H9 (cell line): ENCODE measurements around the gene TBC1D1. TPM values are rescaled to one million over a fixed set of nuclear protein-coding genes. Genes with fewer than 3 reads are reported as not detected.

Experiments
- DNase-seq: peaks from one replicate; pipeline ENCODE4 v3.0.0-alpha.2; 2017
- H2AFZ ChIP-seq: one replicate; pipeline ENCODE4 v1.6.1; 2013; ENCODE audit warnings: mild to moderate bottlenecking, low read length, control low read depth, moderate library complexity
- H2AK5ac ChIP-seq: 2 replicates; pipeline ENCODE4 v1.6.1; 2013; ENCODE audit warnings: low read length, control low read depth, mixed read lengths; ENCODE audit not compliant: insufficient read length
- H2BK120ac ChIP-seq: one replicate; pipeline ENCODE4 v1.6.1; 2013; ENCODE audit warnings: low read depth, mild to moderate bottlenecking, low read length, control low read depth, inconsistent platforms; ENCODE audit not compliant: poor library complexity, severe bottlenecking
- H2BK12ac ChIP-seq: 2 replicates; pipeline ENCODE4 v1.6.1; 2013; ENCODE audit warnings: low read length, control low read depth, mixed read lengths, low read depth; ENCODE audit not compliant: insufficient read length
- H2BK15ac ChIP-seq: 2 replicates; pipeline ENCODE4 v1.6.1; 2013; ENCODE audit warnings: low read depth, low read length, control low read depth
- H2BK20ac ChIP-seq: one replicate; pipeline ENCODE4 v1.6.1; 2013; ENCODE audit warnings: low read depth, mild to moderate bottlenecking, low read length, control low read depth, inconsistent platforms; ENCODE audit not compliant: poor library complexity, severe bottlenecking
- H2BK5ac ChIP-seq: 2 replicates; pipeline ENCODE4 v1.6.1; 2013; ENCODE audit warnings: low read length, control low read depth, mixed read lengths; ENCODE audit not compliant: insufficient read length
- H3K14ac ChIP-seq: 2 replicates; pipeline ENCODE4 v1.6.1; 2013; ENCODE audit warnings: low read length, control low read depth; ENCODE audit not compliant: insufficient read depth
- H3K18ac ChIP-seq: 2 replicates; pipeline ENCODE4 v1.6.1; 2013; ENCODE audit warnings: low read depth, mild to moderate bottlenecking, mixed read lengths, low read length, control low read depth; ENCODE audit not compliant: insufficient read length
- H3K23ac ChIP-seq: 2 replicates; pipeline ENCODE4 v1.6.1; 2013; ENCODE audit warnings: low read length, control low read depth, mixed read lengths, low read depth; ENCODE audit not compliant: insufficient read length
- H3K23me2 ChIP-seq: 2 replicates; pipeline ENCODE4 v1.6.1; 2013; ENCODE audit warnings: low read depth, mild to moderate bottlenecking, mixed read lengths, low read length, control low read depth; ENCODE audit not compliant: insufficient read length, poor library complexity, severe bottlenecking
- H3K27ac ChIP-seq: 2 replicates; pipeline ENCODE4 v1.5.1; 2013; ENCODE audit warnings: low read length, control low read depth, mixed read lengths, low read depth; ENCODE audit not compliant: insufficient read length
- H3K27me3 ChIP-seq: 2 replicates; pipeline ENCODE4 v1.6.1; 2013; ENCODE audit warnings: low read length, control low read depth, inconsistent platforms; ENCODE audit not compliant: insufficient read depth
- H3K4ac ChIP-seq: 2 replicates; pipeline ENCODE4 v1.6.1; 2013; ENCODE audit warnings: low read depth, mild to moderate bottlenecking, control low read depth, inconsistent platforms, low read length, moderate library complexity
- H3K4me1 ChIP-seq: 2 replicates; pipeline ENCODE4 v1.6.1; 2013; ENCODE audit warnings: low read length, control low read depth, inconsistent platforms; ENCODE audit not compliant: insufficient read depth
- H3K4me2 ChIP-seq: 2 replicates; pipeline ENCODE4 v1.6.1; 2013; ENCODE audit warnings: low read length, control low read depth, mixed read lengths; ENCODE audit not compliant: insufficient read length, insufficient read depth
- H3K56ac ChIP-seq: 2 replicates; pipeline ENCODE4 v1.6.1; 2013; ENCODE audit warnings: low read depth, mild to moderate bottlenecking, mixed read lengths, low read length, control low read depth; ENCODE audit not compliant: insufficient read length
- H3K79me1 ChIP-seq: 2 replicates; pipeline ENCODE4 v1.6.1; 2013; ENCODE audit warnings: low read depth, mild to moderate bottlenecking, moderate library complexity, low read length, control low read depth, inconsistent platforms; ENCODE audit not compliant: insufficient read depth, poor library complexity, severe bottlenecking
- H3K79me2 ChIP-seq: 2 replicates; pipeline ENCODE4 v1.6.1; 2013; ENCODE audit warnings: low read length, control low read depth, inconsistent platforms; ENCODE audit not compliant: insufficient read depth
- H3K9ac ChIP-seq: 2 replicates; pipeline ENCODE4 v1.6.1; 2013; ENCODE audit warnings: low read length, control low read depth, mixed read lengths; ENCODE audit not compliant: insufficient read length; ENCODE audit errors: extremely low read depth
- H3K9me3 ChIP-seq: one replicate; pipeline ENCODE4 v1.6.1; 2013; ENCODE audit warnings: low read depth, low read length, inconsistent platforms; ENCODE audit not compliant: control insufficient read depth
- H3T11ph ChIP-seq: one replicate; pipeline ENCODE4 v1.6.1; 2013; ENCODE audit warnings: mild to moderate bottlenecking, low read length, control low read depth, inconsistent platforms
- H4K20me1 ChIP-seq: one replicate; pipeline ENCODE4 v1.6.1; 2013; ENCODE audit not compliant: control insufficient read depth, insufficient read length, insufficient read depth
- H4K5ac ChIP-seq: 2 replicates; pipeline ENCODE4 v1.6.1; 2013; ENCODE audit warnings: low read depth, mild to moderate bottlenecking, mixed read lengths, low read length, control low read depth; ENCODE audit not compliant: insufficient read length
- H4K8ac ChIP-seq: replicated peaks from 2 replicates; pipeline ENCODE4 v1.6.1; 2013; ENCODE audit warnings: low read length, control low read depth, mixed read lengths, low read depth; ENCODE audit not compliant: insufficient read length
- H4K91ac ChIP-seq: 2 replicates; pipeline ENCODE4 v1.6.1; 2013; ENCODE audit warnings: low read depth, mild to moderate bottlenecking, moderate library complexity, mixed read lengths, low read length, control low read depth; ENCODE audit not compliant: insufficient read length
- H3K27ac Mint-ChIP-seq, 3 experiments: 2 replicates in 2 of 3; 3 replicates in 1 of 3; pipeline ENCODE4 v1.8.0; 2020 to 2021; ENCODE audit warnings: mixed read lengths in 3 of 3, mild to moderate bottlenecking in 1 of 3, moderate library complexity in 1 of 3
- H3K27me3 Mint-ChIP-seq: 2 replicates; pipeline ENCODE4 v1.8.0; 2021; ENCODE audit warnings: low read depth, mild to moderate bottlenecking, moderate library complexity, mixed read lengths
- H3K36me3 Mint-ChIP-seq, 3 experiments: 2 replicates in 2 of 3; 3 replicates in 1 of 3; pipeline ENCODE4 v1.8.0; 2020 to 2021; ENCODE audit warnings: low read depth in 3 of 3, mixed read lengths in 3 of 3; ENCODE audit not compliant: insufficient read depth in 1 of 3
- H3K4me1 Mint-ChIP-seq, 2 experiments: 2 replicates each; pipeline ENCODE4 v1.8.0; 2020; ENCODE audit warnings: mixed read lengths in 2 of 2
- H3K4me3 Mint-ChIP-seq, 2 experiments: 2 replicates in 1 of 2; 3 replicates in 1 of 2; pipeline ENCODE4 v1.8.0; 2020 to 2021; ENCODE audit warnings: mild to moderate bottlenecking in 2 of 2, mixed read lengths in 2 of 2, moderate library complexity in 1 of 2
- H3K9me3 Mint-ChIP-seq, 2 experiments: 2 replicates in 1 of 2; 3 replicates in 1 of 2; pipeline ENCODE4 v1.8.0; 2020; ENCODE audit warnings: mild to moderate bottlenecking in 2 of 2, mixed read lengths in 2 of 2, moderate library complexity in 1 of 2
- CTCF ChIP-seq: fragments of 200-600 bp; sonication (generic); conservative IDR thresholded peaks from 3 replicates; pipeline ENCODE4 v1.8.0; 2021; ENCODE audit warnings: antibody characterized with exemption, mild to moderate bottlenecking
- WGBS: extraction: QIAGEN DNeasy Blood & Tissue Kit; methylation state at CpG from one replicate; pipeline ENCODE4 v1.1.7; 2013; ENCODE audit warnings: missing lambda C conversion rate, low lambda C conversion rate, mixed read lengths; ENCODE audit not compliant: insufficient read length; ENCODE audit errors: extremely low coverage; 5-methylcytosine and 5-hydroxymethylcytosine counted together
- total RNA-seq: library from RNA; stranded (reverse); gene quantifications from 2 replicates; pipeline ENCODE4 v1.2.1, GENCODE V29; 2021

Gene TBC1D1
- total RNA-seq, 1 experiment from 2014 or later: 109 TPM

- H3K79me1 ChIP-seq: no peaks in the 10 kb centered on the region
- Mint-ChIP-seq H3K36me3 (peaks cover 23 to 41% (median 37%) of the 10 kb centered on the region in 3 experiments), H3K9me3 (no peaks in the 10 kb centered on the region), H3K4me1 (peaks cover 18 to 22% of the 10 kb centered on the region in 2 experiments), H3K4me3 (no peak overlapping the region), H3K27ac (no peak overlapping the region), H3K27me3 (peaks cover 3% of the 10 kb centered on the region)
- no peaks in the 10 kb centered on the region for H3K23me2 ChIP-seq
- no peak for DNase-seq
- TF ChIP-seq CTCF: no peak
- H3K4me1 ChIP-seq: peaks cover 8% of the 10 kb centered on the region
- no peak overlapping the region for H2AK5ac ChIP-seq
- H3K14ac ChIP-seq: no peak overlapping the region
- H3K9ac ChIP-seq: no peak overlapping the region
- no peak overlapping the region for H3K27ac ChIP-seq
- H3K23ac ChIP-seq: no peak overlapping the region
- no peak overlapping the region for H3K56ac ChIP-seq
- no peak overlapping the region for H2BK120ac ChIP-seq
- no peak overlapping the region for H3K18ac ChIP-seq
- no peak overlapping the region for H4K5ac ChIP-seq
- no peaks in the 10 kb centered on the region for H4K20me1 ChIP-seq
- no peak overlapping the region for H4K8ac ChIP-seq
- no peak overlapping the region for H3K4me2 ChIP-seq
- no peaks in the 10 kb centered on the region for H3K27me3 ChIP-seq
- H2AFZ ChIP-seq: no peak overlapping the region
- no peak overlapping the region for H2BK5ac ChIP-seq
- H4K91ac ChIP-seq: no peak overlapping the region
- no peaks in the 10 kb centered on the region for H3K79me2 ChIP-seq
- no peak overlapping the region for H3K4ac ChIP-seq
- no peak overlapping the region for H2BK15ac ChIP-seq
- no CpG with 5 or more reads among the region's 7 CpGs for WGBS
- no peak overlapping the region for H2BK20ac ChIP-seq
- H3K9me3 ChIP-seq: no peaks in the 10 kb centered on the region
- no peak overlapping the region for H2BK12ac ChIP-seq
- H3T11ph ChIP-seq: no peak overlapping the region
Observed at GRCh38 chr4:38119668-38120385, 228.9 kb downstream of the TBC1D1 start.
